Activated naive CD4-positive, alpha-beta T cell treated with anti-CD3 and anti-CD28 coated beads, Interleukin-2, amount 50 U/mL, for 24 hours (primary cell): ENCODE data around the gene HBM.
"Not testable (repeated sequence)": the region's sequence is repeated elsewhere in the genome, so short reads cannot be mapped to it uniquely, and the experiment has no call there.

ENCODE experiments used
- H3K27ac Mint-ChIP-seq: one replicate; pipeline ENCODE4 v1.8.0; 2021; ENCODE audit warnings: mild to moderate bottlenecking, mixed read lengths
- H3K27me3 Mint-ChIP-seq: one replicate; pipeline ENCODE4 v1.8.0; 2021; ENCODE audit warnings: mixed read lengths
- H3K36me3 Mint-ChIP-seq: one replicate; pipeline ENCODE4 v1.8.0; 2021; ENCODE audit warnings: mixed read lengths
- H3K4me1 Mint-ChIP-seq: one replicate; pipeline ENCODE4 v1.8.0; 2021; ENCODE audit warnings: mixed read lengths
- H3K4me3 Mint-ChIP-seq: one replicate; pipeline ENCODE4 v1.8.0; 2021; ENCODE audit warnings: mild to moderate bottlenecking, mixed read lengths
- H3K9me3 Mint-ChIP-seq: one replicate; pipeline ENCODE4 v1.8.0; 2021; ENCODE audit warnings: mixed read lengths

The HBM gene

DNA sequence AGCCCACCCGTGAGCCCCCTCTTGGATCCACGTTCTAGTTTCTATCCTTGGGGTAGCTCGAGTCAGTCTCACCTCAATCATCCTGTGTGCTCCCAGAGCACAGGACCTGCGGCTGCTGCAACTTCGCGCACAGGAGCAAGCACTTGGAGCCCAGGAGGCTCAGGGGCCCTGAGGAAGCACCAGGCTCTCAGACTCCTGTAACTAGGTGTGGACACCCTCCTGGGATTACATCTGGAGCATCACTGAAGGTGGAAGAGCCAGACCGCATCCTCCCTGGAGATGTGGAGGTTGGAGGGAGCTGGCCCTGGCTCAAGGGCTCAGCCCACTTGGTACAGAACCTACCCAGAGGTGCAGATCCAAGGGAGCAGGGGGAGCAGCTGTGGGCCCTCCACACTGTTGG lies 17.2 kb downstream of the HBM start:
- Mint-ChIP-seq H3K27me3 (peaks cover 8% of the 10 kb centered on the region), H3K9me3 (no peaks in the 10 kb centered on the region), H3K27ac (no peak overlapping the region), H3K4me3 (no peak overlapping the region), H3K4me1 (peaks cover under 1% of the 10 kb centered on the region), H3K36me3 (no peaks in the 10 kb centered on the region)

DNA sequence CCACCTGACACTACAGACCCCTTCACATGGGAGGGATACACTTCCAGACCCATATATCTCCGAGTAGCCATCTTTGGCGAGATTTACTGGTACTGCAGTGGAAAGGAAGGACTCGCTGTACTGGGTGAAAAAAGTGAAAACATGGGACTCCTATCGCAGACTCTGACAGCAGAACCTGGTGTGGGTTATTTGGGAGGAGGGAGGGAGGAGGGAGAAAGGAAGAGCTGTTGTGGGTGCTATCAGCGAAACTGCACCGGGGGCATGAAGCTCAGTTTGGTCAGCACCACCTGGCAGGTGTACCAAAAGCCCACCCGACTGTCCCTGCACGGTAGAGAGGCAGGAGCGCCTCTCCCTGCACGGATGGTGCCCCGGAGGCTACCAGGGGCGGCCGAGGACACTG lies 19.4 kb downstream of the HBM start:
- H3K27ac Mint-ChIP-seq, result no peak overlapping the region
- H3K4me1 Mint-ChIP-seq, result peaks cover 6% of the 10 kb centered on the region
- H3K9me3 Mint-ChIP-seq, result no peaks in the 10 kb centered on the region
- H3K4me3 Mint-ChIP-seq, result no peak overlapping the region
- no peaks in the 10 kb centered on the region for H3K27me3 Mint-ChIP-seq
- H3K36me3 Mint-ChIP-seq, result peaks cover 5% of the 10 kb centered on the region

DNA sequence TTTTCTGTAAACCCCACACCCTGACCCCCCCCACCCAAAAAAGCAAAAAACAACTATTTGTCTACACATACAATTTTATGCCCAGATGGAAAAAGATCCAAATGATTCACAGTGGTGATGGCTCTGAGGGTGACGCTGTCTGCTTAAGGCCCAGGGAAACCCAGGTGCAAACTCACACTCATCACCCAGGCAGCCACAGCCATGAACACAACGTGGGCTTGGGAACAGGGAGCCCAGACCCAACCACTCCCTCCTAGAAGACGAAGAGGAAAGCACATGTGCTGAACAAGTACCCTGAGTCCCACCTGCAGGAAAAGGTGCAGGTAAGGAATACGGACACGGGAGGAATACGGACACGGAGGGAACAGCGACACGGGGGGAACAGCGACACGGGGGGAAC lies 19.9 kb downstream of the HBM start:
- Mint-ChIP-seq H3K9me3 (no peaks in the 10 kb centered on the region), H3K36me3 (peaks cover 5% of the 10 kb centered on the region)

DNA sequence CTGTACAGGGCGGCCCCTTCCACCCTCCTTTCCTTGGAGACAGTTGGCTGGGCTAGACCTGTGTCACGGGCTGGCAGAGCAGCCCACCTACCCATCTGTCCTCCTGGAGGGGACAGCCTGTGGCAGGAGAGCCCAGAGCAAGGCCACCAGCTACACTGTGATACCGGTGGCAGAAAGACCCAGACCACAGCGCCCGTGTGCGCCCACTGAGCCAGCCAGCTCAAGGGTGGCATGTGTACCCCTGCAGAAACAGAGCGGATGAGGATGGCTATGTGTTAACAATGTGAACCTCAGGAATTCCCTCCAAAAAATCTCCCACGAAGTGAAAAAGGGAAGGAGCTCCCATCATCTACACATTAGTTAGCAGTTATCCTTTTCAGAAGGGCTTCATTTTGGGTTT lies 21.6 kb downstream of the HBM start:
- Mint-ChIP-seq H3K4me1 (peaks cover 6% of the 10 kb centered on the region), H3K27me3 (no peaks in the 10 kb centered on the region), H3K36me3 (peaks cover 10% of the 10 kb centered on the region), H3K27ac (no peak overlapping the region), H3K4me3 (no peak overlapping the region), H3K9me3 (no peaks in the 10 kb centered on the region)

More for the DNA sequence above, 19.9 kb downstream of the HBM start:
- no peaks in the 10 kb centered on the region for H3K27me3 Mint-ChIP-seq
- H3K27ac Mint-ChIP-seq, result no peak overlapping the region
- H3K4me3 Mint-ChIP-seq, result no peak overlapping the region
- H3K4me1 Mint-ChIP-seq, result peaks cover 6% of the 10 kb centered on the region

DNA sequence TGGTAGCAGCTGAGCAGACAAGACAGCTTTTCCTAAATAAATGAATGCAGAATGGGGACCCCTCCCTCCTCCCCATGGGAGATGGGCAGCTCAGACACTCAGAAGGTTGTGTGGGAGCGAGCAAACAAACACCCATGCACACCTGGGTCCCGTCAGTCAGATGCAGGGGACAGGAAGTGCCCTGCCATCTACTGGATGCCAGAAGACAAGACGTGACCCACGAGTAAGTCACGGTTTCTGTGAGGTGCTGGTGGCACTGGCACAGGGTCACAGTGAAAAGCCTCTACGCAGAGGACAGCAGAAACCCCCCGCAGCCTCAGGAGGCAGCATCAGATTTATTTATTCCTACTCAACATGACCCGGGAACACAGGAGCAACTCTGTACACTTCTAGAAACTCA lies 22.9 kb downstream of the HBM start:
- no peak overlapping the region for H3K27ac Mint-ChIP-seq
- H3K9me3 Mint-ChIP-seq, result no peaks in the 10 kb centered on the region
- no peak overlapping the region for H3K4me3 Mint-ChIP-seq
- peaks cover 11% of the 10 kb centered on the region for H3K36me3 Mint-ChIP-seq
- no peaks in the 10 kb centered on the region for H3K27me3 Mint-ChIP-seq
- H3K4me1 Mint-ChIP-seq, result peaks cover 6% of the 10 kb centered on the region

DNA sequence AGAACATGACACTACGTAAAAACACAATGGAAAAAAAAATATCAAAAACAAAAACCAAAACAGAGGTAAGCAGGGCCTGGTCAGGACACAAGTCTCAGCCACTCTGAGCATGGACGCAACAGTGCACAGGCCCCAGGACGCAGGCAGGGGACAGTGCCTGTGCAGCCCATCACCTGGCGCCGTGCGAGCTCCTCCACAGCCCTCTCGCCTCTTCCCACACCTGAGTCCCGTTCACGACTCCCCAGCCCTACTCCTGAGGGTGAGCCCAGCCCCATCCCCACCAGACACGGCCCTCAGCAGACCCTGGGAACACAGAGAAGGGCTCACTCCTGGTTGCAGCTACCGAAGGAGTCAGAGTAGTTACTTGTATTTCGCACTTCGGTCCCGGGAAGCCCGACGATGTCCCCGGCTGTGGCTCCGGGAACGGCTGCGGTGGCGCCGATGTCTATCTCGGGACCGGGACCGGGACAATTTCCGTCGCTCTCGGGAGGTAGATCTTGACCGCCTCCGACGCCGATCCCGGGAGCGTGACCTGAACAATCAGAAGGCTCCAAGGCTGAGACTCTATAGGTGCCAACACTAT lies 23.9 kb downstream of the HBM start:
- Mint-ChIP-seq H3K9me3 (no peaks in the 10 kb centered on the region), H3K4me1 (peaks cover 6% of the 10 kb centered on the region), H3K4me3 (no peak overlapping the region), H3K27me3 (no peaks in the 10 kb centered on the region), H3K27ac (no peak overlapping the region), H3K36me3 (peaks cover 11% of the 10 kb centered on the region)

DNA sequence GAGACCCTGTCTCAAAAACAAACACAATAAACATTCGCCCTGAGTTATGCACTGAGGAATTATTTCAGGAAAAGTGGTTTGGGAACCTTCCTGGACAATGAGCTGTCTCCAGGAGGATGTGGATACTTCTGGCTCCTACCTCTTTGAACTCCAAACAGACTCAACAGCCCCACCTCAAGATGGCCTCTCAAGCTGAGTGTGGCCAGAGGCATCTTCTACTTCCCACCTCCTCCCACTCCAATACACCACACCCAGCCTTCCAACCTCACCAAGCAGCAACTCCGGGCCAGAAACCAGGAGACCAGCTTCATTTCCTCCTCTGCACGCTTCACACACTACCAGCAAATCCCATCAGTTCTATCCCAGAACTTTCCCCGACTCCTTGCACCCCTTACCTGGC lies 26.1 kb downstream of the HBM start:
- Mint-ChIP-seq H3K36me3 (peaks cover 11% of the 10 kb centered on the region), H3K27me3 (no peaks in the 10 kb centered on the region), H3K4me1 (peaks cover 6% of the 10 kb centered on the region), H3K4me3 (no peak overlapping the region), H3K27ac (peak overlapping the region; percentile 74), H3K9me3 (no peaks in the 10 kb centered on the region)

DNA sequence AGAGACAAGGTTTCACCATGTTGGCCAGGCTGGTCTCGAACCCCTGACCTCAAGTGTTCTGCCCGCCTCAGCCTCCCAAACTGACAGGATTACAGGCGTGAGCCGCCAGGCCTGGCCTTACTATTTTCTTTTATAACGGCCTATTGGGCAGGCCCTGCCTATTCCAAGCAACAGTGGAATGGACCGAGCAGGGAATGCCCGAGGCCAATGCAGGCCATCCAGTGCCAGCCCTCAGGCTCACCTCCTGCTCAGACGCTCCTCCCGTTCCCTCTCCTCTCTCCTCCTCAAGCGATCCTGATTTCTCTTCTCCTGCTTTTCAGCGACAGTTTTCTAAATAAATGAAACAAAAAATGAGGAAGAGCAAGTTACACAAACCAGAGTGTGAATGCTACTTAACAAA lies 26.9 kb downstream of the HBM start:
- Mint-ChIP-seq H3K27me3 (no peaks in the 10 kb centered on the region), H3K27ac (no peak overlapping the region), H3K4me3 (no peak overlapping the region), H3K4me1 (peaks cover 6% of the 10 kb centered on the region), H3K9me3 (no peaks in the 10 kb centered on the region), H3K36me3 (peaks cover 11% of the 10 kb centered on the region)

DNA sequence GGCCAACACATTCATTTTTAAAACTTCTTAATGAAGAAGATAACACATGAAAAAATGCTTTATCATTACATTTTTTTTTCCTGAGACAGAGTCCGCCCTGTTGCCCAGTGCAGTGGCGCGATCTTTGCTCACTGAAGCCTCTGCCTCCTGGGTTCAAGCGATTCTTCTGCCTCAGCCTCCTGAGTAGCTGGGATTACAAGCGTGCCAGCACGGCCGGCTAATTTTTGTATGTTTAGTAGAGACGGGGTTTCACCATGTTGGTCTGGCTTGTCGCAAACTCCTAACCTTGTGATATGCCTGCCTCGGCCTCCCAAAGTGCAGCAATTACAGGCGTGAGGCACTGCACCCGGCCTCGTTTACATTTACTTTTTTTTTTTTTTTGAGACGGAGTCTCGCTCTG lies 27.7 kb downstream of the HBM start:
- H3K4me1 Mint-ChIP-seq, result peaks cover 6% of the 10 kb centered on the region
- H3K4me3 Mint-ChIP-seq, result no peak overlapping the region
- H3K9me3 Mint-ChIP-seq, result no peaks in the 10 kb centered on the region
- peaks cover 11% of the 10 kb centered on the region for H3K36me3 Mint-ChIP-seq
- no peak overlapping the region for H3K27ac Mint-ChIP-seq
- H3K27me3 Mint-ChIP-seq, result no peaks in the 10 kb centered on the region

DNA sequence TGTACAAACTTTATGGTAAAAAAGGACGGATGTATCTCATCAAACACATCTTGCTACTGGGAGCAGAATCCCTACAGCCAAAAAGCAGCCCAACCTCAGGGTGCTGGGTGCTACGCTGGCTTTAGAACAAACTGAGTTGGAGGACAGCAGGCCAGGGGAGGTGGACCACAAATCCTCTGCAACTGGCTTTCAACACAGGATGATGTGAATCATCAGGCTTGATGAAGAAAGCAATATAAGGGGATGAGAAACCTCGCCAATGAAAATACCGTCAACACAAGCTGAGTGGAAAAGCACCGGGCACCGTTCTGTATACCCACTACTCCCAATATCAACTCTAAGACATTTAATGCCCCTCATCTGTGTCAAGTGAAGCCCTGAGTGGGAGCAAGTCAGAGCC lies 28.7 kb downstream of the HBM start:
- Mint-ChIP-seq H3K4me1 (peaks cover under 1% of the 10 kb centered on the region), H3K36me3 (peaks cover 11% of the 10 kb centered on the region), H3K27ac (no peak overlapping the region), H3K27me3 (no peaks in the 10 kb centered on the region), H3K9me3 (no peaks in the 10 kb centered on the region), H3K4me3 (no peak overlapping the region)

DNA sequence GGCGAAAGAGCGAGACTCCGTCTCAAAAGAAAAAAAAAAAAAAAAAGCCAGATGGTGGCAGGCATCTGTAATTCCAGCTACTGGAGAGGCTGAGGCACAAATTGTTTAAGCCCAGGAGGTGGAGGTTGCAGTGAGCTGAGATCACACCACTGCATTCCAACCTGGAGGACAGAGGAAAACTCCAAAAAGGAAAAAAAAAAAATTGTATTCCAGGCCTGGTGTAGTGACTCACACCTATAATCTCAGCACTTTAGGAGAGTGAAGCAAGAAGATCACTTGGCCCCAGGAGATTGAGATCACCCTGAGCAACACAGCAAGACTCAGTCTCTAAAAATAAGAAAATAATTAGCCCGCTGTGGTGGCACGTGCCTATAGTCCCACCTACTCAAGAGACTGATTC lies 34.6 kb downstream of the HBM start:
- peaks cover 5% of the 10 kb centered on the region for H3K36me3 Mint-ChIP-seq
- H3K9me3 Mint-ChIP-seq, result no peaks in the 10 kb centered on the region
- no peaks in the 10 kb centered on the region for H3K27me3 Mint-ChIP-seq
- no peak overlapping the region for H3K4me3 Mint-ChIP-seq
- H3K27ac Mint-ChIP-seq, result no peak overlapping the region
- no peaks in the 10 kb centered on the region for H3K4me1 Mint-ChIP-seq

DNA sequence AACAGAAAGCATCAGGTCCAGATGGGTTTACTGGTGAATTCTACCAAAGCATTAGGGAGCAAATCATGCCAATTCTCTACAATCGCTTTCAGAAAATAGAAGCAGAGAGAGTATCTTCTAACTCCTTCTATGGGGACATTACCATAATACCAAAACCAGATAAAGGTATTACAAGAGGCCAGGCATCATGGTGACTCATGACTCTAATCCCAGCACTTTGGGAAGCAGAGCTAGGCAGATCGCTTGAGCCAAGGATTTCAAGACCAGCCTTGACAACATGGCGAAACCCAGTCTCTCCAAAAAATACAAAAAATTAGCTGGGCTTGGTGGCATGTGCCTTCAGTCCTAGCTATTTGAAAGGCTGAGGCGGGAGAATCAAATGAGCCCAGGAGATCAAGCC lies 37.5 kb downstream of the HBM start:
- Mint-ChIP-seq H3K36me3 (peaks cover 13% of the 10 kb centered on the region), H3K4me3 (no peak overlapping the region), H3K9me3 (no peaks in the 10 kb centered on the region), H3K4me1 (no peaks in the 10 kb centered on the region), H3K27me3 (no peaks in the 10 kb centered on the region), H3K27ac (no peak overlapping the region)

DNA sequence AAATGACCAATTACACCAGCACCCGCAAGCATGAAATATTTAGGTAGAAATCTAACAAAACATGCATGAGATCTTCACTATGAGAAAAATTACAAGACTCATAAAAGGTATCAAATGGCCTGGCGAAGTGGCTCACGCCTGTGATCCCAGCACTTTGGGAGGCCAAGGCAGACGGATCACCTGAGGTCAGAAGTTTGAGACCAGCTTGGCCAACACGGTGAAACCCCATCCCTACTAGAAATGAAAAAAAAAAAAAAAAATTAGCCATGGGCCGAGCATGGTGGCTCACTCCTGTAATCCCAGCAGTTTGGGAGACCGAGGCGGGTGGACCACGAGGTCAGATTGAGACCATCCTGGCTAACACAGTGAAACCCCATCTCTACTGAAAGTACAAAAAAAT lies 38.3 kb downstream of the HBM start:
- not testable (repeated sequence) for H3K4me3 Mint-ChIP-seq, H3K27me3 Mint-ChIP-seq, H3K27ac Mint-ChIP-seq, H3K4me1 Mint-ChIP-seq, H3K9me3 Mint-ChIP-seq
- peaks cover 14% of the 10 kb centered on the region for H3K36me3 Mint-ChIP-seq

DNA sequence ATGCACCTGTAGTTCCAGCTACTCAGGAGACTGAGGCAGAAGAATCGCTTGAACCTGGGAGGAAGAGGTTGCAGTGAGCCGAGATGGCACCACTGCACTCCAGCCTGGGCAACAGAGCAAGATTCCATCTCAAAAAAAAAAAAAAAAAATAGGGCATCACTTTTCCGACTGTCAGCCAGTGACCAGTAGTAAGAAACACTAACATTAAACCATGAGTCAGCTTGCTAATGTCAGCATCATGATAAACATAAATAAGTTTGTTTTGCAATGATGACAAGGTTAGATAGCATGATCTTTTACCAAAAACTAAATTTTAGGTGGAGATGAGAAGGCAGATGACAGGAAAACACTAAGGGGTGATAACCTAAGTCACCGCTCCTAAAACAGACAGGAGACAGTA lies 43.6 kb downstream of the HBM start:
- H3K27ac Mint-ChIP-seq, H3K4me3 Mint-ChIP-seq, H3K4me1 Mint-ChIP-seq, H3K27me3 Mint-ChIP-seq, H3K9me3 Mint-ChIP-seq: not testable (repeated sequence)
- H3K36me3 Mint-ChIP-seq, result peaks cover 11% of the 10 kb centered on the region

DNA sequence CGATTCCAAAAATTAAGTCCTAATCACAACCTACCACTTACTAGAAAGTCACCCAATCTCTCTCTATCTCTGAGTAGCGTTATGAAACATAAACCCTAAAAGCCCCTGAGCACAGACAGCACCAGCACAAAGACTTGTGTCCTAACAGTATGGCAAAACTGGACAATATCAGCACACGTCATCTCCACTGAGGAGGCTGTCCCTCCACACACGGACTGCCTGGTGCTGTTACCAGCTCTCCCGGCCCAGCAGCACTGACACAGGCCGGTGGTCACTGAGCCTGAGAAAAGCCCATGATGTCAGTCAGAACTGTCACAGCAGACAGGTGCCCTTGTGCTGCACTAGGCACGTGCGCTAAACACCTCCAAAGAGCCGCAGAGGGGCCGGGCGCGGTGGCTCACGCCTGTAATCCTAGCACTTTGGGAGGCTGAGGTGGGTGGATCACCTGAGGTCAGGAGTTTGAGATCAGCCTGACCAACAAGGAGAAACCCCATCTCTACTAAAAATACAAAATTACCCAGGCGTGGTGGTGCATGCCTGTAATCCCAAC lies 45.9 kb downstream of the HBM start:
- not testable (repeated sequence) for H3K27me3 Mint-ChIP-seq, H3K27ac Mint-ChIP-seq

DNA sequence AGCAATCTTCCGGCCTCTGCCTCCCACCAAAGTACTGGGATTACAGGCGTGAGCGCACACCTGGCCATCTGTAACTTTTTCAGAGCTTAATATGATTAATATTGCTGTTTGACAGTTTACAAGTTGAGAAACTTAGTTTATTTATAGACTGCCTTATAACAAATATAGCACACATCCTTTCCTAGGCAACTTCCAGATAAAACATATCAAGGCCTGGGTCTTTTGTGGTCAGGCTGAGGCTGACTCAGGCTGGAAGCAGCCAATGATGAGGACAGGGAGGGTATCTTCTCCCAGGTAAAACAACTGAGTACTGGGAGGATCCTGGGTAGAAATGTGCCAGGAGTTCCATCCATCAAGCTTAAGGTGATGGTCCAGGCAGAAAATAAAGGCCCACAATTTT lies 47.2 kb downstream of the HBM start:
- Mint-ChIP-seq H3K9me3 (no peaks in the 10 kb centered on the region), H3K36me3 (peaks cover 9% of the 10 kb centered on the region), H3K27me3 (no peaks in the 10 kb centered on the region), H3K27ac (no peak overlapping the region), H3K4me1 (peaks cover 12% of the 10 kb centered on the region), H3K4me3 (no peak overlapping the region)

More for the DNA sequence above, 45.9 kb downstream of the HBM start:
- peaks cover 10% of the 10 kb centered on the region for H3K36me3 Mint-ChIP-seq
- not testable (repeated sequence) for H3K9me3 Mint-ChIP-seq, H3K4me3 Mint-ChIP-seq
- H3K4me1 Mint-ChIP-seq, result peaks cover 12% of the 10 kb centered on the region
